Medulla oblongata (tissue), 1 donor: ENCODE data around the gene DCAF8.
A peak's percentile ranks its signal among the peaks of the same experiment; 100 is the strongest.

Experiments
- DNase-seq: peaks from one replicate; pipeline ENCODE4 v3.0.0-alpha.2; 2015; ENCODE audit errors: extremely low spot score

DCAF8 gene

DNA sequence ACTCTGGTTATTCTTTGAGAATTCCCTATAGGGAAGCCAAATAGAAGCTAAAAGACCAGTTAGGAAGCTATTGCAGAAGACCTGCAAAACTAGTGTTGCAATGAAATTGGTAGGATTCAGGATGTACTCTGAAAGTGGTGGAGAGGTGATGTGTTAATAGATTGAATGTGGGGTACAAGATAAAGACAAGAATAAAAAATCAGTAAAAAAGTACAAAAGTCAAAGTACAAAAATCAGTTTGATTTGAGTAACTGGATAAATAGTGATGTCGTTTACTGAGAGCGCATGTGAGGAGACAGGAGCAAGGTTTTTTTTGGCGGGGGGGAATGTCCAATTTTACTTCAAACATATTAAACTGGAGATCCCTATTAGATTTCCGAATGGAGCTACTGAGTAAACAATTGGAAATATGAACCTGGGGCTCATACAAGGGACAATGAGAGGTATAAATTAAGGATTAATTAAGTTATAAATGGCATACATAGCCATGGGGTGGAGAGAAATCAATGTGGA lies 2.5 kb upstream of the DCAF8 start:
- no peak for DNase-seq

DNA sequence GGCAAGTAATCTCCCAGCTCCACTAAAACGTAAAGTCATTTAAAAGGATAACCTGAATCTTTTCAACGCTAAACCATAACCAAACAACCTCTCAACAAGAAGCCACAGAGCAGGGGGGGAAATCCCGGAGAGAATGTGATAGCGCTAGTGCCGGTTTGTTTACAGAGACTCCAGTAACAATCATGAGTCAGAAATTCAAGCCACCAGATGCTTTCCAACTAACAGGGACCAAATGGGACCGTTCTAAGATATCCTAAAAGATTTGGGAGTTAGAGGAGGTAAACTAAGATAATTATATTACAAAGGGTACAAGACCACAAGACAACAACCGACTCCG lies 825 bp downstream of the DCAF8 start:
- peak; percentile 76 for DNase-seq

DNA sequence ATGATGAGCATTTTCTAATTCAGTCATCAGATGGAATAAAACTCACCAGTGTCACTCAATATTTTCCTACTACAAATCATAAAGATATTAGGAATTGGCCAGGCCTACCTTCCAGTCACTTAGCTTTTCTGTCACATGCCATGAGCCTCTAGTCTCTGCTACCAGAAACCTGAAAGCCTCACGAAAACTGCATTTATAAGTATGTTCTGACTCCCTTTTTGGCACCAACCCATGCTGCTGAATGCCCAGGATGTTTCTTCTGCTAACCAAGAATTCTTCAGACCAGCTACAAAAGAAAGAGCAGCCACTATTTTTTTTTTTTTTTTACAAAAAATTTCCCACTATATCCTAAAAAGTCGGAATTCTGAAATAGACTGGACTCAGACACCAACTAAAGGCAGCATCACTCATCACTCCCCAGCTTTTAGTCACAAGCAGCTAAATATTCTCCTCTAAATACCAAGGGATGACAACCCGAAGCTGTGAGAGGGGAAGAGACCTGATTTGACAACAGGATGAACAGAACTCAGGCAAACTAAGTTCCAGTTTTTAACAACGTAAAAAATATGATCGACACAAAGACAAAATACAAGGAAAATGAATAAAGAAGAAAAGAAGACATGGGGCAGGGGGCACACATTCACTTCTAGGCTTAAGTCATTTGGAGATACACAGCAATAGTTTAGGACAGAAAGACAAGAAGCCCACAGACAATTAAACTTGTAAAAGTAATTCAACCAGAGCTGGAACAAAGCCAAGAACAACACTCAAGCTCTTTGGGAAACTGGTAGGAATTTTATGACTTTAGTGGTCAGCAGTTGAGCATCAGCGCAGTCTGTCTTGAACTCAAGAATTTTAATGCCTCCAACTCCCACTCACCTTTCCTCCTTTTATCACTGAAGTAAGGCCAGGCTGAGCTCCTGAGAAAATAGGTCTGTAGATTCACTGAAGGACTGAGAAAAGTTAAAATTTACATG lies 1.7 kb downstream of the DCAF8 start:
- peak; percentile 58 for DNase-seq

- DNase-seq = no peak
These were observed 4.1 kb downstream of the DCAF8 start for GRCh38 chr1:160258177-160258798.

- DNase-seq = peak; percentile 70
These were observed 4.8 kb downstream of the DCAF8 start for GRCh38 chr1:160257411-160258015.

DNA sequence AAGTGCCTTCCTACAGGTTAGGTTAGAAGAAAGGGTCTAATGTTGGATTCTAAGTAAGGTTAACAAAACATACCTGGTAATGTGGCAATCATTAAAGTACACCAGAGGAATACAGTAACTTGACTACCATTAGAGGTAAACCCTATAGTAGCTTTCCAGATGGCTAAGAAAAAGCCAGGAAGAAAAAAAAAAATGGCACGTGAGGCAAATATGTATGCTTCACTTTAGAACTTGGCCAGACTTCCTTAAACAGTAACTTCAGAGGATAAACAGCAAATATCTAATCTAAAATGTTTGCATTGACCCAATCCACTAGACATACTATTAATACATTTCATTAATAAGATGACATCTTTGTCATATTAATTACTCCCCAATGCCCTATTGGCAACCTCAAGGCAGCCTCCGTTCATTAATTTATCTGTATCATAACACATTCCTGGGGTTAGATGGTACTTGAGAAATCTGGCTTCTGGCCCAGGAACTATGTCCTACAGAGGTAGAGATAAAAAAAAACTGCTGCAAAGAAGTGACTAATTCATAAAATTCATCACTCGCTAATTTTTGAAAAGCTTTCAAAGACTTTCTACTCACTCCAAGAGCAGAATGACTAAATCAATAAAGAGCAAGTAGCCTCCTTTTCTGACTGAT lies 5.8 kb downstream of the DCAF8 start:
- no peak for DNase-seq

DNA sequence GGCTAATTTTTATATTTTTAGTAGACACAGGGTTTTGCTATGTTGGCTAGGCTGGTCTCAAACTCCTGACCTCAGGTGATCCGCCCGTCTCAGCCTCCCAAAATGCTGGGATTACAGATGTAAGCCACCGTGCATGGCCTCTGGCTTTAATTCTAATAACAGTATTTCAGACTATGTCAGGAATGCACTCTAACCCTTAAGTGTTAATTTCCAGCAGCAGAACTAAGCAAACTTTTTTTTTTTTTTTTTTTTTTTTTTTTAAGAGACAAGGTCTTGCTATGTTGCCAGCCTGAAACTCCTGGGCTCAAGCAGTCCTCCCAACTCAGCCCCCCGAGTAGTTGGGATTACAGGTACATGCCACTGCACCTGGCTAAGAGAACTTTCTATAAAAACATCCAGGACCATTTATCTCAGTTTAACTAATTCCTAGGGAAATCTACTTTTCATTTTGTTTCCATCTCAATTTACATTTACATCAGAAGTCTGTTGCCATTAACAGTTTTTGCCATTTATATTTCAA lies 6.5 kb downstream of the DCAF8 start:
- DNase-seq = no peak

- peak; percentile 95 for DNase-seq
These were observed 10.4 kb downstream of the DCAF8 start for GRCh38 chr1:160251687-160252526.

DNA sequence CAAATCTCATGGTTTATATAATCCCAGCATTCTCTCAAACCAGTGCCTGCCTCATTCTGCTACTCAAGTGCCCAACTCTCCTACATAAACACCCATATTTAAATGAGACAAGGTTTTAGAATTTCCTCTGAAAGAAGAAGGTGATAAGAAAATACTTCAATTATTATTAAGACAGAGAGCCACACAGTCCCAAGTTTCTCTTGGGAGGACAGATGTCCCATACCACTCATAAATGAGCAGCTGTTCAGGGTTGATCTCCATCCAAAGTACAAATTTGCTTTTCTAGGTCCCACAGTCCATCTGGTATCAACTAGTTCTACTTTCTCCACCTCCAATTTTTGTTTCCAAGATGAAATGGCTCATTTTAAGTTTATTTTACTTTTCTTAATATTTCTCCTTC lies 11.3 kb downstream of the DCAF8 start:
- peak; percentile 30 for DNase-seq

- no peak for DNase-seq
These were observed 15.3 kb downstream of the DCAF8 start for GRCh38 chr1:160247053-160247452.

GRCh38 chr1:160245434-160245833 lies 16.9 kb downstream of the DCAF8 start:
- DNase-seq = no peak

- no peak for DNase-seq
These were observed 18.1 kb downstream of the DCAF8 start for GRCh38 chr1:160244209-160244608.

- DNase-seq = no peak
These were observed 18.6 kb downstream of the DCAF8 start for GRCh38 chr1:160243767-160244166.

- DNase-seq = no peak
These were observed 22.6 kb downstream of the DCAF8 start for GRCh38 chr1:160239582-160240299.

GRCh38 chr1:160238408-160238807 lies 23.9 kb downstream of the DCAF8 start:
- no peak for DNase-seq

DNA sequence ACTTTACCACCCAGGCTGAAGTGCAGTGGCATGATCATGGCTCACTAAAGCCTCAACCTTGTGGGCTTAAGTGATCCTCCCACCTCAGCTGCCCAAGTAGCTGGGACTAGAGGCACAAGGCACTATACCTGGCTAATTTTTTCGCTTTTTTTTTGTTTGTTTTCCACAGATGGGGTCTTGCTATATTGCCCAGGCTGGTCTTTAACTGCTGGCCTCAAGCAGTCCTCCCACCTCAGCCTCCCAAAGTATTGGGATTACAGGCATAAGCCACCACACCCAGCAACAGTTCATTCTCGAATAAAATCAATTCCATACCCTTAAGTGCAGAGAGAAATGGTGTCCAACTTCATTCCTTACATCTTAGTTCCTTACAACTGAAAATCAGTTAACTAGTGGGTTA lies 24.8 kb downstream of the DCAF8 start:
- no peak for DNase-seq

DNA sequence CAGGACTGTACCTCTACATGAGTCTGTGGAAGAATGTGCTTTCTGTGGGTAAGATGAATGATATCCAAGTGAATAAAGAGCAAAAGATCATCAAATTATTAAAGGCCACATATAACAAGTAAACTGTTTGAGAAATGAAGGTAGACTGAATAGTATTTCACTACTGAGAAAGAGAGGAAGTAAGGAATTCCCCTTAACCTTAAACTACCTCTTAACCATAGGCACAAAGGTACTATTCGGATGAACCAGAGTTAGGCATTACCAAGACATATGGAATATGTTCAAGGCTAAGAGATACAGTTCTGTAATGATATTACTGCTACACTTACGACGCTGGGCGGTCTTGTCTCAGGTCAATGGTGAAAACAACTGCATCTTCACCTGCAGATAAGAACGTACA lies 25.5 kb downstream of the DCAF8 start:
- no peak for DNase-seq

GRCh38 chr1:160232911-160233310 lies 29.4 kb downstream of the DCAF8 start:
- DNase-seq = no peak

DNA sequence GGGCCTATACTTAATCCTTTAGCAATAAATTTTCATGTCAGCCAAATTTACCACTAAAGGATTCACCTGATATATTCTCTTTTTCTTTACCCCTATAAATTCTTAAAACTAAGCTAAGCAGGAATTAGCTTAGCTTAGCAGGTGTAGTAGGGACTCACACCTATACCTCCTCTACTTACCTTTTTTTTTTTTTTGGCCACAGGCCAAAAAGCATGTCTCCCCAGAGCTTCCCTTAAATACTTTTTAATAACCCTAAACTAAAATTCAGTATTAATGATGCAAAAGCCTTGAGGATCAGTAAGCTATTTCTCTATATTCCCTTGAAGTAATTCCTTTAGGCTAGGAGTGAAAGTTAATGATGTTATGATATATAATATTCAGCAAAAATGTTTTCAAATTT lies 33.9 kb downstream of the DCAF8 start:
- DNase-seq = no peak

DNA sequence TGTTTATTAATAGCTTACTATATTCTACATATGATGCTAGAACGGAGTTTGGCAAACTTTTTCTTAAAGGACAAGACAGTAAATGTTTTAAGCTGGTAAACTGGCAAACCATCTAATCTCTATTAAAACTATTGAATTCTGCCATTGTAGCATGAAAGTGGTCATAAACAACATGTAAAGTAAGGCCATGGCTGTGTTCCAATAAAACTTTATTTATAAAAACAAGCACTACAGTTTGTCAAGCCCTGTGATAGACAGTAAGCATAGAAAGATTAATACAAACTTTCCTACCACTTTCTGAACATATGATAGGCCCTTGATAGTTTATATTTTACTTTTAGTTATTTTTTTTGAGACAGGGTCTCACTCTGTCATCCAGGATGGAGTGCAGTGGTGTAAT lies 34.8 kb downstream of the DCAF8 start:
- no peak for DNase-seq
